Embryonic facial prominence (tissue), 1 donor: Measurements from ENCODE around the gene TTLL8.

Experiments
- DNase-seq: peaks from one replicate; pipeline ENCODE4 v3.0.0-alpha.2; 2016; ENCODE audit errors: extremely low spot score

Gene TTLL8

GRCh38 chr22:50082961-50083461, 24.9 kb upstream of the TTLL8 start:
- no peak for DNase-seq

- DNase-seq = no peak
These were observed 24.2 kb upstream of the TTLL8 start for GRCh38 chr22:50082197-50082715.

- no peak for DNase-seq
These were observed 23.5 kb upstream of the TTLL8 start for GRCh38 chr22:50081426-50082196.

- DNase-seq = no peak
These were observed 22.0 kb upstream of the TTLL8 start for GRCh38 chr22:50080077-50080465.

- DNase-seq = no peak
These were observed 20.7 kb upstream of the TTLL8 start for GRCh38 chr22:50078761-50079160.

- DNase-seq = no peak
These were observed 20.1 kb upstream of the TTLL8 start for GRCh38 chr22:50078246-50078645.

GRCh38 chr22:50076646-50077535, 18.8 kb upstream of the TTLL8 start:
- no peak for DNase-seq

- DNase-seq = no peak
These were observed 16.7 kb upstream of the TTLL8 start for GRCh38 chr22:50074551-50075530.

GRCh38 chr22:50074056-50074455, 16.0 kb upstream of the TTLL8 start:
- DNase-seq = no peak

- no peak for DNase-seq
These were observed 14.8 kb upstream of the TTLL8 start for GRCh38 chr22:50072714-50073538.

GRCh38 chr22:50072167-50072555, 14.1 kb upstream of the TTLL8 start:
- no peak for DNase-seq

GRCh38 chr22:50071432-50072166, 13.5 kb upstream of the TTLL8 start:
- DNase-seq = no peak

GRCh38 chr22:50070366-50070765, 12.3 kb upstream of the TTLL8 start:
- DNase-seq = no peak

GRCh38 chr22:50068096-50068495, 10.0 kb upstream of the TTLL8 start:
- no peak for DNase-seq

- DNase-seq = no peak
These were observed 9.1 kb upstream of the TTLL8 start for GRCh38 chr22:50067244-50067643.

GRCh38 chr22:50064453-50064852, 6.4 kb upstream of the TTLL8 start:
- DNase-seq = no peak

- DNase-seq = no peak
These were observed 5.7 kb upstream of the TTLL8 start for GRCh38 chr22:50063589-50064393.

- no peak for DNase-seq
These were observed 4.5 kb upstream of the TTLL8 start for GRCh38 chr22:50062509-50063135.
